GM19467 (cell line): ENCODE results near the gene OR4C12.
"Not testable (repeated sequence)": the region's sequence is repeated elsewhere in the genome, so short reads cannot be mapped to it uniquely, and the experiment has no call there.

Experiments used
- ATAC-seq: cut with Tn5 transposase; IDR thresholded peaks from one replicate; pipeline ENCODE4 v1.9.1; 2021; ENCODE audit warnings: mild to moderate bottlenecking, moderate library complexity; ENCODE audit not compliant: unreplicated experiment

The OR4C12 gene

GRCh38 chr11:49982435-49982834, at the start of gene OR4C12:
TSS of gene OR4C12 (minus strand) at chr11:49982535. CDS start at chr11:49982501, 34 bp downstream.
- not testable (repeated sequence) for ATAC-seq

- ATAC-seq, result no peak
Measured at GRCh38 chr11:50030193-50030592, 47.9 kb upstream of the OR4C12 start.

DNA sequence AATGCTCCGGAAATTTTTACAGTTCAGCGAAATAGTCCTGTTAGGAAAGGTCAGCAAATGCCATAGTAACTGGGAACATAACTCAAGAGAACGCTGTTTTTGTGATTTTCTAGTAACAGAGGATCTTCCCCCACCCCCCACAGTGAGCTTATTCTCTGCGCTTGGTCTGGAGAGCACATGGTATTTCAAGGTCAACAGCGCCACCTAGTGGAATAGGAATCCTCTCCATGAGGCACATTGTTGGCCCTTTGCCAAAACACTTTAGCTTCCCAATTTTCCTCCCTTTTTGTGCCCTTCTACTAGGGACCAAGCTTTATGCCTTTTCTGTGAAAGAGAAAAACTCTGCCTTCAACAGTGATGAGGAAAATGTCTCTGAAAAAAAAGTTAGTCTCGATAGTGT, 13.2 kb upstream of the OR4C12 start:
- no peak for ATAC-seq

GRCh38 chr11:49973439-49973838, 8.9 kb downstream of the OR4C12 start:
- not testable (repeated sequence) for ATAC-seq

GRCh38 chr11:49952091-49952490, 30.2 kb downstream of the OR4C12 start, which contains the start of gene OR4C13:
TSS of gene OR4C13 (plus strand) at chr11:49952391. CDS start at chr11:49952423, 32 bp downstream.
- no peak for ATAC-seq

DNA sequence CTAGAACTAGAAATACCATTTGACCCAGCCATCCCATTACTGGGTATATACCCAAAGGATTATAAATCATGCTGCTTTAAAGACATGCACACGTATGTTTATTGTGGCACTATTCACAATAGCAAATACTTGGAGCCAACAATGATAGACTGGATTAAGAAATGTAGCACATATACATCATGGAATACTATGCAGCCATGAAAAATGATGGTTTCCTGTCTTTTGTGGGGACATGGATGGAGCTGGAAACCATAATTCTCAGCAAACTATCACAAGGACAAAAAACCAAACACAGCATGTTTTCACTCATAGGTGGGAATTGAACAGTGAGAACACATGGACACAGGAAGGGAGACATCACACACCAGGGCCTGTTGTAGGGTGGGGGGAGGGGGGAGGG, 33.6 kb downstream of the OR4C12 start:
- not testable (repeated sequence) for ATAC-seq
